T-helper 1 cell treated with Interleukin-12 subunit alpha and Interleukin-12 subunit beta and Interleukin-4 antibody, amounts not matched to agents 30 μg/mL and 1 μg/mL, for 36 hours (primary cell): ENCODE results near the gene LRPAP1.
"Not testable (repeated sequence)": the region's sequence is repeated elsewhere in the genome, so short reads cannot be mapped to it uniquely, and the experiment has no call there.

ENCODE experiments used
- H3K27ac Mint-ChIP-seq: one replicate; pipeline ENCODE4 v1.8.0; 2021; ENCODE audit warnings: mild to moderate bottlenecking, mixed read lengths
- H3K27me3 Mint-ChIP-seq: one replicate; pipeline ENCODE4 v1.8.0; 2021; ENCODE audit warnings: low read depth, mixed read lengths
- H3K36me3 Mint-ChIP-seq: one replicate; pipeline ENCODE4 v1.8.0; 2021; ENCODE audit warnings: low read depth, mixed read lengths
- H3K4me1 Mint-ChIP-seq: one replicate; pipeline ENCODE4 v1.8.0; 2021; ENCODE audit warnings: low read depth, mixed read lengths
- H3K4me3 Mint-ChIP-seq: one replicate; pipeline ENCODE4 v1.8.0; 2021; ENCODE audit warnings: mild to moderate bottlenecking, moderate library complexity, mixed read lengths
- H3K9me3 Mint-ChIP-seq: one replicate; pipeline ENCODE4 v1.8.0; 2021; ENCODE audit warnings: mixed read lengths

LRPAP1 gene

GRCh38 chr4:3512279-3512678 is 19.9 kb downstream of the LRPAP1 start:
- peaks cover 10% of the 10 kb centered on the region for H3K9me3 Mint-ChIP-seq
- H3K27me3 Mint-ChIP-seq = no peaks in the 10 kb centered on the region
- H3K4me1 Mint-ChIP-seq = no peaks in the 10 kb centered on the region
- no peak overlapping the region for H3K27ac Mint-ChIP-seq
- no peak overlapping the region for H3K4me3 Mint-ChIP-seq
- H3K36me3 Mint-ChIP-seq = peaks cover 47% of the 10 kb centered on the region

GRCh38 chr4:3511601-3512000 is 20.6 kb downstream of the LRPAP1 start:
- H3K9me3 Mint-ChIP-seq, H3K27me3 Mint-ChIP-seq, H3K4me3 Mint-ChIP-seq, H3K27ac Mint-ChIP-seq, H3K4me1 Mint-ChIP-seq: not testable (repeated sequence)
- H3K36me3 Mint-ChIP-seq = peaks cover 45% of the 10 kb centered on the region

- Mint-ChIP-seq H3K9me3 (peaks cover 10% of the 10 kb centered on the region), H3K4me3 (no peak overlapping the region), H3K27ac (no peak overlapping the region), H3K4me1 (no peaks in the 10 kb centered on the region), H3K36me3 (peaks cover 45% of the 10 kb centered on the region), H3K27me3 (no peaks in the 10 kb centered on the region)
Measured at GRCh38 chr4:3511187-3511586, 21.0 kb downstream of the LRPAP1 start.

GRCh38 chr4:3510481-3510880 is 21.7 kb downstream of the LRPAP1 start:
- H3K9me3 Mint-ChIP-seq = peaks cover 10% of the 10 kb centered on the region
- no peaks in the 10 kb centered on the region for H3K27me3 Mint-ChIP-seq
- H3K27ac Mint-ChIP-seq = no peak overlapping the region
- no peaks in the 10 kb centered on the region for H3K4me1 Mint-ChIP-seq
- H3K36me3 Mint-ChIP-seq = peaks cover 42% of the 10 kb centered on the region
- H3K4me3 Mint-ChIP-seq = no peak overlapping the region

- peaks cover 41% of the 10 kb centered on the region for H3K36me3 Mint-ChIP-seq
- peaks cover 2% of the 10 kb centered on the region for H3K4me1 Mint-ChIP-seq
- peaks cover 10% of the 10 kb centered on the region for H3K9me3 Mint-ChIP-seq
- H3K27ac Mint-ChIP-seq = no peak overlapping the region
- no peak overlapping the region for H3K4me3 Mint-ChIP-seq
- no peaks in the 10 kb centered on the region for H3K27me3 Mint-ChIP-seq
Measured at GRCh38 chr4:3508542-3508941, 23.7 kb downstream of the LRPAP1 start.

GRCh38 chr4:3505231-3505630 is 27.0 kb downstream of the LRPAP1 start:
- Mint-ChIP-seq H3K4me3 (no peak overlapping the region), H3K36me3 (peaks cover 19% of the 10 kb centered on the region), H3K9me3 (peaks cover 2% of the 10 kb centered on the region), H3K27ac (no peak overlapping the region), H3K4me1 (peaks cover 5% of the 10 kb centered on the region), H3K27me3 (no peaks in the 10 kb centered on the region)

GRCh38 chr4:3502941-3503936 is 29.0 kb downstream of the LRPAP1 start:
- H3K27me3 Mint-ChIP-seq = no peaks in the 10 kb centered on the region
- H3K4me3 Mint-ChIP-seq = no peak overlapping the region
- H3K9me3 Mint-ChIP-seq = no peaks in the 10 kb centered on the region
- H3K36me3 Mint-ChIP-seq = peaks cover 6% of the 10 kb centered on the region
- peaks cover 5% of the 10 kb centered on the region for H3K4me1 Mint-ChIP-seq
- H3K27ac Mint-ChIP-seq = no peak overlapping the region

- H3K27me3 Mint-ChIP-seq = no peaks in the 10 kb centered on the region
- H3K27ac Mint-ChIP-seq = no peak overlapping the region
- no peaks in the 10 kb centered on the region for H3K9me3 Mint-ChIP-seq
- no peak overlapping the region for H3K4me3 Mint-ChIP-seq
- peaks cover 5% of the 10 kb centered on the region for H3K4me1 Mint-ChIP-seq
- H3K36me3 Mint-ChIP-seq = peaks cover 2% of the 10 kb centered on the region
Measured at GRCh38 chr4:3501825-3502425, 30.3 kb downstream of the LRPAP1 start.

- no peak overlapping the region for H3K27ac Mint-ChIP-seq
- no peaks in the 10 kb centered on the region for H3K27me3 Mint-ChIP-seq
- peaks cover 2% of the 10 kb centered on the region for H3K36me3 Mint-ChIP-seq
- no peak overlapping the region for H3K4me3 Mint-ChIP-seq
- no peaks in the 10 kb centered on the region for H3K9me3 Mint-ChIP-seq
- H3K4me1 Mint-ChIP-seq = peaks cover 5% of the 10 kb centered on the region
Measured at GRCh38 chr4:3501126-3501824, 30.9 kb downstream of the LRPAP1 start.

GRCh38 chr4:3500634-3501101 is 31.6 kb downstream of the LRPAP1 start:
- no peaks in the 10 kb centered on the region for H3K27me3 Mint-ChIP-seq
- H3K4me1 Mint-ChIP-seq = peaks cover 5% of the 10 kb centered on the region
- no peaks in the 10 kb centered on the region for H3K9me3 Mint-ChIP-seq
- no peak overlapping the region for H3K4me3 Mint-ChIP-seq
- H3K27ac Mint-ChIP-seq = no peak overlapping the region
- peaks cover 2% of the 10 kb centered on the region for H3K36me3 Mint-ChIP-seq

GRCh38 chr4:3500111-3500510 is 32.1 kb downstream of the LRPAP1 start:
- Mint-ChIP-seq H3K4me3 (no peak overlapping the region), H3K27me3 (no peaks in the 10 kb centered on the region), H3K9me3 (no peaks in the 10 kb centered on the region), H3K36me3 (peaks cover 2% of the 10 kb centered on the region), H3K27ac (no peak overlapping the region), H3K4me1 (peaks cover 5% of the 10 kb centered on the region)

- Mint-ChIP-seq H3K27me3 (no peaks in the 10 kb centered on the region), H3K9me3 (no peaks in the 10 kb centered on the region), H3K4me1 (peaks cover 5% of the 10 kb centered on the region), H3K36me3 (peaks cover 2% of the 10 kb centered on the region), H3K4me3 (no peak overlapping the region), H3K27ac (no peak overlapping the region)
Measured at GRCh38 chr4:3499710-3500109, 32.5 kb downstream of the LRPAP1 start.

GRCh38 chr4:3498901-3499510 is 33.2 kb downstream of the LRPAP1 start:
- Mint-ChIP-seq H3K9me3 (no peaks in the 10 kb centered on the region), H3K36me3 (peaks cover 2% of the 10 kb centered on the region), H3K4me3 (no peak overlapping the region), H3K4me1 (peaks cover 5% of the 10 kb centered on the region), H3K27ac (no peak overlapping the region), H3K27me3 (no peaks in the 10 kb centered on the region)

GRCh38 chr4:3498407-3498806 is 33.8 kb downstream of the LRPAP1 start:
- Mint-ChIP-seq H3K36me3 (peaks cover 1% of the 10 kb centered on the region), H3K4me3 (no peak overlapping the region), H3K4me1 (peaks cover 2% of the 10 kb centered on the region), H3K27ac (no peak overlapping the region), H3K27me3 (no peaks in the 10 kb centered on the region), H3K9me3 (no peaks in the 10 kb centered on the region)
